Mesenteric fat pad (tissue), 1 donor: ENCODE measurements around the gene BAIAP2L2. TPM values are rescaled to one million over a fixed set of nuclear protein-coding genes. Genes with fewer than 3 reads are reported as not detected.

Experiments used
- DNase-seq: peaks from one replicate; pipeline ENCODE4 v3.0.0-alpha.2; 2020; ENCODE audit warnings: low spot score
- total RNA-seq: library from RNA; stranded (reverse); fragmentation: NEBNext Ultra II Directional; extraction: Animal tissue kit (Norgen Biotek cat#: 25700); gene quantifications from one replicate; pipeline ENCODE4 v1.2.1, GENCODE V29; 2021
- donor health status: DM: yes; HTN: yes; CAD: no.

Gene BAIAP2L2
- total RNA-seq, 1 donor from 2014 or later: 1.8 TPM

DNA sequence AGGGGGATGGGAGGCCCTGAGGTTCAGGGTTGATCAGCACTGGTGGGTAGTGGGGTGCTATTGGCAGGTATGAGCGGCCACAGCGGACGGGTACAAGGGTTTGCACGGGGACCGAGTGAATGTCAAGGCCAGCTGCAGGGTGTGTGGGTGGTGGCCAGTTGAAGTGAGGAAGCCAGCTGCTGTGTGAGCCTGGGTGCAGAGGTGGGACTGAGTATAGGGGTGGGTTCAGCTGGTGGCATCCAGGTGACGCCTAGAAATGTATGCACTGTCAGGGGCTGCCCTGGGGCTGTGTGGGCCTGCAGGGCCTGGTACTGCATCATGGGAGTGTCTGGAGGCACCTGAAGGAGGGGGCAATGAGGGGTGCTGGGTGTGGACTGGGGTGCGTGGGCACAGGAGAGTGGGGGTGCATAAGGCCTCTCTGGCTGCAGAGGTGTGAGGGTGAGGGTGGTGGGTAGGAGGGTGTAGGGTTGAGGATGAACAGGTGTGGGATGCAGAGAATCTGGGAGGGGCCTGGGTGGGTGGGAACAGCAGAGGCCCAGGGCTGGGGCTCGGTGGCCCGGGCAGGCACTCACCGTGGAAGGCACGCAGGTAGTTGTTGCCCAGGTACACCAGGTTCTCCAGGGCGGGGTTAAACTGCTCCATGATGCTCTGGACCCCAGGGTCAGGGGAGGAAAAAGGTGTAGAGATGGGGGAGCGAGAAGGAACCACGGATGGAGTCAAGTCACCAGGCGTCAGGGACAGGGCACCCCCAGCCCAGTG, 1.7 kb downstream of the BAIAP2L2 start:
- DNase-seq: no peak

DNA sequence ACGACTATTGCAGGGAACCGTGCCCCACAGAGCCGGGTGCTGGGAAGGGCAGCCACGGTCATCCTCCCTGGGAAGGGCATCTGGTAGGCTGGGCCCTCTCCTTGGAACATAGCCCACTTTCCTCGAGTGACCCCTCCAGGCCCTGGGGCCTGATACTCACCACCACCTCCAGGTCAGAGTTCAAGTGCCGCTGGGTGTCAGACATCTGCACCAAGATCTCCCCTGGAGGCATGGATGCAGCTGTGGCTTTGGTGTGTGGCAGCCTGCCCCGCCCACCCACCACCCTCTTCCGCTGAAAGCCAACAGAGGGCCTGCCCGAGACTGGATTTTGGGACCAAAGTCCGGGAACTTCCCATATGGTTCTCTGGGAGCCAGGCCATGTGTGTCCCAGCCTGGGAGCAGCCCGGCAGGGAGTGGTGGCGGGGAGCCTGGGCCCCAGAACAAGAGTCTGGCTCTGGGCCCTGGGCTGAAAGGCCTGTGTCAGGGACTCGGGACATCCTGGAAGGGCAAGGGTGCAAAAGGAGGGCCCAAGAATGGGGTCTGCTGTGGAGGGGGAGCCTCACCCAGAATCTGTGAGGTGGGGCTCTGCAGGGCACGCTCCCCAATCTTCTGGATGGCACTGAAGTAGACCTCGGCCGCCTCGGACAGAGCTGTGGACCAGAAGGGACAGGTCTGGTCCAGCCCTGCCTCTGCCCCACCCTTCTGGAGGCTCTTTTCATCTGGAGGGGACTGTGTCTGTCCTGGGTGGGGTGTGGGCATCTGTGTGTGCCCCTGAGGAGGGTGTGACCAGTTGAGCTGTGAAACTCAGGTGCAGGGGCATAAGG, 2.6 kb downstream of the BAIAP2L2 start:
- DNase-seq: no peak

DNA sequence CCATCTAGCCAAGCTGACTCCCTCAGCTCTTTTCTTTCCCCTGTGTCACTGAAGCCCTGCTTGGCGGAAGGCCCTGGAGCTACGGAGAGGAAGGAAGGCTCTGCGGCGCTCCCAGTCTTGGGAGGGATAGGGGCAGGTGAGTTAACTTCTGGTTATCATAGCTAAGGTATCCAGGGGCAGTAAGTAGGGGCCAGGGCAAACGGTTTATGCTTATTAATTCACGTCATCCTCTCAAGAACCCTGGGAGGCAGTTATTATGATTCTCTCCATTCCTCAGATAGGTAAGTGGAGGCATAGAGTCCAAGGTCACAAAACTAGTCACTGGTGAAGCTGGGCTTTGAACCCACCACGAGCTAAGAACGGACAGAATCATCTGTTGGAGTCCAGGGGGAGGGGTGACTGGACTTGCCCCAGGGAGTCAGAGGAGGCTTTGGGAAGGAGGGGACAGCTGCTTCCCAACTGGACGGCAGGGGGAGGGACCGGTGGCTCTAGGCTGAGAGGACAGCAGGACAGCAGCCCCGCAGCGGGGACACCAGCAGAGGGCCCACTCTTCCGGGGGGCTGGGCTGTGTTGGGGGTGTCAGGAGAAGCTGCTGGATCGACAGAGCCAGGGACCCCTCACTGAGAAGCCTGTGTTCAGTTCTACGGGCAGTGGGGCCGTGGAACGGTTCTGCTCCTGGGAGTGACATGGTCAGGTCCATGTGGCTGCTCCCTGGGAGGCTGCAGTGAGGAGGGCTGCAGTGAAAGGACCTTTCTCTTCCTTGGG, 3.5 kb downstream of the BAIAP2L2 start:
- DNase-seq: no peak

DNA sequence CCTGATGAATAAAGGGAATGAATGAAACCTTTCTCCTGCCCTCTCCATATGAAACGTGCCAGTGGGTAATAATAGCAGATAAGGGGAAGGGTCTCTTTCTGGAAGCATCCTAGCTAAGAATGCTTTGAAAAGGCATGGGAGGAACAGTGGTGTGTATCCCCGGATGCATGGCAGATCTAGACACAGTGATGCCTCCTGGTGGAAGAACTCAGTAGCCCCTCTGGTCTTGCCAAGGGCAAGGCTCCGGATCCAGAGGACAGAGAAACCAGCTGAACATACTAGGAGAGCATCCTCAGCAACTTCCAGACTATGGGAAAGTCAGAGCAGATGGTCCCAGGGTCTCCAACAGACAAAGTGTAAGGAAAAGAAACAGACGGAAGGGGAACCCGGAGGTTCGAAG, 6.4 kb downstream of the BAIAP2L2 start:
- no peak for DNase-seq

DNA sequence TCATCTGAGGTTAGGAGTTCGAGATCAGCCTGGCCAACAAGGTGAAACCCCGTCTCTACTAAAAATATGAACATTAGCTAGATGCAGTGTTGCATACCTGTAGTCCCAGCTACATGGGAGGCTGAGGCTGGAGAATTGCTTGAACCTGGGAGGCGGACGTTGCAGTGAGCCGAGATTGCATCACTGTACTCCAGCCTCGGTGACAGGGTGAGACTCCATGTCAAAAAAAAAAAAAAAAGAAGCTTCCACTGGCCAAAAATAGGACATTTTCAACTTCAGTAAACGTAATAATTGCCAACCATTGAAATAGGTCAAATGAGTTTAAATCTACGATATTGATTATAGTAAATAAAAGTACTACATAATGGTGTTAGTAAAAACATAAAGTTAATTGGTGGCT, 6.8 kb downstream of the BAIAP2L2 start:
- no peak for DNase-seq

DNA sequence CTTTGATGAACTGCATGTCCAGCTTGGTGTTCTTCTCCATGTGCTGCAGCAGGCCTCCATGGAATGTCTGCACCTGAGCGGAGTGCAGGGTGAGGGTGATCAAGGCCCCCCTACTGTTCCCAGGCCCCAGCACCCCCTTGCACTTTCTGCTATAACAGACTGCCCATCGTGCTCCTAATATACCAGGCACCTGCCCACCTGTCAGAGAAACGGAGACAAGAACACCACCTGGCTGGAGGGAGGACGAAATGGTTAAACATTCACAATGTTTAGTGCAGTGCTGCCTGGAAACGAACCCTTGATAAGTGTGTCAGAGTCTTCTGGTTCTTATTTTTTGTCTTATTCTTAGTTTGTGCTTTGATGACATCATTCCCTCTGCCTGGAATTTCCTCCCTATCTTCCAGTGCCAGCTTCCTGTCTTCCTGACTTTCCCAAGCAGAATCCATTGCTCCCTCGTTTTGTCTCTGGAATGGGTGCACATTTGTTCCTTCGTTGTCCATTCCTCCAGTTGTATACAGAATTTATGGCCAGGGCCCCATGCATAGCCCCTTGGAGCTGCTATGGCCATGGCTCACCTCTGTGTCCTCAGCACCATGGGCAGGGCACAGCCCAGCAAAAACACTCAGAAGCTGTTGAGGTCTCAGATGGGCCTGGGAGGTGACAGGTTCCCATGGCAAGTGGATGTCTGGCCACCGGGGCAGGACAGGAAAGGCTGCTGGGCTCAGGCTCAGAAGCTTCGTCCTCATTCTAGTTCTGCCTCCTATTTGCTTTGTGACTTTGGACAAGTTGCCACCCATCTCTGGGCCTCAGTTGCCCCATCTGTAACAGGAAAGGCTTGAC, 11.9 kb downstream of the BAIAP2L2 start:
- DNase-seq: no peak

DNA sequence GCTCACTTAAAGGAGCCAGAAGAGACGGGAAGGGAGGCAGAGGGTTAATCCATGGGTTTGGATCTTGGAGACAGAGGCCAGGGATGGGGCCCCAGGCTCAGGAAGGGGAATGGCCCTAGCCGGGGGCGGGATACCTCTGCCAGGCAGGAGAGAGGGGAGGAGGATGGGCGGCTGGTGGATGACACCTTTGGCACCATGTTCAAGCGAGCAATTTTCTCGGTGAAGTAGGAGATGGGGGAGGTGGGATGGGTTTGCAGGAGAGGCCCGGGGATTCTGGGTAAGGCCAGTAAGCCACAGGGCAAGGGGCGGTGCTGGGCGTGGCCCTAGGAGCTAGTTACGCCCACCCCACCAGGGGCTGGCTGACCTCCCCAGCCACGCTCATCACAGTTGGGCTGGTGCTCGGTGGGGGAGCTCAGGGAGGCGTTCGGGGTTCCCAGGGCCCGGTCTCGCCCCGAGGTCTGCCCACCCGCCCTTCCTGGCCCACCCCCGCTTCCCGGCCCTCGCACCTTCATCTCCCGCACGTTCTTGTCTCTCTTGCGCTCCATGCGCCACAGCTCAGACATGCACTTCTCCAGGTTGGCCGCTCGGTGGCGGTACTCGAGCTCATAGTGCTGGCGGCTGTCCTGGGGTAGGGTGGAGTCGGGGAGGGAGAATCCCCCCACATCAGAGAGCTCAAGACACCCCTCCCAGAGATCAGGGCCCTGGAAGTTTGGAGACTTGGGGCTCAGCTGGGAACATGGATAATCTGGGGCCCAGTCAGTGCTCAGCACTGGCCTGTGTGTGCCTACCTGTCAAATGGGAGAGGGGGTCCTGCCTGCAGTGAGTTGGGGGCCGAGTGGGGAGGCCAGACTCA, 12.7 kb downstream of the BAIAP2L2 start:
- no peak for DNase-seq

DNA sequence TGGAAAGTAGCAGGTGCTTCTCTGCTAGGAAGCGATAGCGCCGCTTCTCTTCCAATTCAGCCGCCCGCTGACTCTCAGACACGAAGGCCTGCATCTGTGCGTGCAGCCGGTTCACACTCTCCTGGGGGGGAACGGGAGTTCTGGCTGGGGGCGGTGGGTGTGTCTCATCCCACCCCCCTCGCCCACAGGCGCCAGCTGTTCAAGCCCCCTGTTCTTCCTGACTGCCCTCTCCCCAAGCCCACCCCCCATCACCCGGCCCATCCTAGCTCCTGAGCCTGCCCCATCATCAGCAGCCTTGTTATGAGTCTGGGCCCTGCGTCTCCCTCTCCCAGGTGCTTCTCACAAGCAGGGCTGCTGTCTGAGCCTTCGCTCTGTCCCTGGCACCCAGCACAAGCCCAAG, 13.4 kb downstream of the BAIAP2L2 start:
- no peak for DNase-seq

DNA sequence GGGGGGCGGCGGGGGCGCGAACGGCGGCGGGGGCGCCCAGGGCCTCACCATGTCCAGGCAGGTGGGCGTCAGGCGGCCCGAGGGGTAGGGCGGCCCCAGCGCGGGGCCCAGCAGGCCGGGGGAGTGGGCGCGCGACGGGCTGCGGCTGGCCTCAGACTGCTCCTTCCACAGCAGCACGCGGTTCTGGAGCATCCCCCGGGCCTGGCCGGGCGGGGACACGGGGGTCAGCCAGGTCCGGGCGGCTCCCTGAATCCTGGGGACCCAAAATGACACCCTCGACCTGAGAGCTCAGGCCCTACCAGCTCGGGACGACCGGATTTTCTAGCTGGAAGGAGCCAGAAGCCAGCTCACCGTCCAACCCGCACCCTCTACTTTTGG, 21.0 kb downstream of the BAIAP2L2 start:
- no peak for DNase-seq

DNA sequence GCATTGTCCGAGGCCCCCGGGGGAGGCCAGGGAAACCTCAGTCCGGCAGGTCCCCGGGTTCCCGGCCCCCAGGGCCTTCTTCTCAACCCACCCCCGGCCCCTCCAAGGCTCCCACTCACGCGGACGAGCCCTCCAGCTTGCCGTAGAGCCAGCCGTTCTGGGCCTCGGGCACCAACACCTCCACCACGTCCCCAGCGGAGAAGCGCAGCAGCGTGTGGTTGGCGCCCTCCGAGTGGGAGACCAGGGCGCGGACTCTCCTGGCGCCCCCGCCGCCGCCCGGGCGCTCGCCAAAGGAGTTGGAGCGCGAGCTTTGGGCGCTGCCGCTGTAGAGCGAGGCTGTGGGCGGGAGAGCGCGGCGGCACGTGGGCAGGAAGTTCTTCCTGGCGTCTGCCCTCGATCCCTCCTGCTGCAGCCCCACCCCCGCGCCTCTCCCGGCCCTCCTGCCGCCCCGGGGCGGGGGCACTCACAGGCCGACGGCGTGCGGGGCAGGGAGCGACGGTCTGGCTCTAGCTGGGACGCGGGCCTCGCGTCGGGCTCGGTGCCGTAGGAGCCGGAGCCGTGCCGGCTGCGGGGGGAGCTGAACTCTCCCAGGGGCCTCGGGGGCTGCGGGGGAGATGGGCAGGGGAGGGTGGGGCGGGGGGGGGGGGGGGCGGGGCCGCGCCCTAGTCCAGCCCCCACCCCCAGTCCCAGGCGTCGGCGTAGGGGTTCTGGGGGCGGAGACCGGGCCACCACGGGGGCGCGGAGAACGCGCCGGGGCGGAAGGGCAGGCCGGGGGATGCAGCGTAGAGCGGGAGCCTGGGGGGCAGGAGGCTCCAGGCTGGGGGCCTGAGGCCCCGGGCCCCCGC, 21.6 kb downstream of the BAIAP2L2 start:
- no peak for DNase-seq

DNA sequence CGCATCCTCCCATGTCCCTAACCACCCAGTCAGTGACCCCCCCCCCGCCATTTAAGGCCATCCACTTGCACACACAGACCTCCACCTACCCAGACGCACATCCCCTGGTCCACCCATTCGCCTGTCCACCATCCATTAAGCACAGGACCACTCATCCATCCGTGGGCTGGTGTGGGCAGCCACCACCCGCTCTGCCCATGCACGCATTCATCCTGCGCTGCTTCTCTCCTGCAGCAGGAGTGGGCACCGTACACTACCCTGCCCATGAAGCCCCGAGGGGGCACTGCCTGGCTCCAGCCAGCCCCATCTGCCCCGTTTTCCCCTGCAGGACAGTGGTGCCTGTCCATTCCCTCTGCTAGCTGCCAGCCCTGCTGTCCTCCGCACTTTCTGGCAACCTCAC, 22.6 kb downstream of the BAIAP2L2 start:
- DNase-seq: no peak

DNA sequence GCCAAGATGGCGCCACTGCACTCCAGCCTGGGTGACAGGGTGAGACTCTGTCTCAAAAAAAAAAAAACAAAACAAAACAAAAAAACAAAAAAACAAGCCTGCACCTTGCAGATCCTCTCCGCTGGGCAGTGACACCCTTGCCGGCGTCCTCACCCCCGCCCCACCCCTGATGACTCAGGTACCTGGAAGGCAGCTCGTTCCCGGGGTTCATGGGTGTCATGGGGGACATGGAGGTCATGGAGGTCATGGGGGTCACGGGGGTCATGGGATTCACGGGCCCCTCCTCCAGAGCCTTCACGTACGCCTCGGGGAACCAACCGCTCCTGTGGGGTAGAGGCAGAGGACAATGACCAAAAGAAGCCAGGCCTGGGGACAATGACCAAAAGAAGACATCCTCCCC, 23.5 kb downstream of the BAIAP2L2 start:
- DNase-seq: no peak

DNA sequence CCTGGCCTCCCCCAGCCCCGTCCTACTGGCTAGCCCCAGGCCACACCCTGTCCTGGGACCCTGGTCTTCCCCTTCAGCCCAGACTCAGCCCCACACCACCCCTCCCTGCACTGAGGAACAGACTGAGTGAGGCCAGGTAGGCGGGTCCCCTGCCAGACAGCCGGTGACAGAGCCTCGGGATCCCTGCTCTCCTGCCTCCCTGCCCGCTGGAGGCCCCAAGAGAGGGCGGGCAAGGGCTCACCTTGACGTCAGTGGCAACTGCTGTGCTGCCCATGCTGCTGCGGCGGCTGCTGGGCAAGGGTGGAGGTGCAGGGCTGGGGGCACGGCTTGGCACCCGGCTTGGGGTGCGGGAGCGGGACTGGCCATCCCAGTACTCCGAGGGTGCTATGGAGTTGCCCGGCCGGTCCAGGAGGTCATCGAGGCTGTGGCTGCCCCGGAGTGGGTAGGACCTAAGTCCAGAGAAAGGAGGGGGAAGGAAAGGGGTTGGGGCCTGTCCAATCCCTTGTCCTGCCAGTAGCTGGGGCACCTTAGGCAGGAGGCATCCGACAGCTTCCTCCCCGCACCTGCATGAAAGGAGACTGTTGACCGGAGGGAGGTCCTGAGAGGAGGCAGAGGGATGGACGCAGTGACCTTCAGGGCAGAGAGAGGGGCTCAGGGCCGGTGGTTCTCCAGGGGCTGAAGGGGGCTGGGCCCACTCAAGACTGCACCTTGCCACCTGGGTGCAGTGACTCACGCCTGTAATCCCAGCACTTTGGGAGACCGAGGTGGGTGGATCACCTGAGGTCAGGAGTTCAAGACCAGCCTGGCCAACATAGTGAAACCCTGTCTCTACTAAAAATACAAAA, 24.3 kb downstream of the BAIAP2L2 start:
- no peak for DNase-seq

DNA sequence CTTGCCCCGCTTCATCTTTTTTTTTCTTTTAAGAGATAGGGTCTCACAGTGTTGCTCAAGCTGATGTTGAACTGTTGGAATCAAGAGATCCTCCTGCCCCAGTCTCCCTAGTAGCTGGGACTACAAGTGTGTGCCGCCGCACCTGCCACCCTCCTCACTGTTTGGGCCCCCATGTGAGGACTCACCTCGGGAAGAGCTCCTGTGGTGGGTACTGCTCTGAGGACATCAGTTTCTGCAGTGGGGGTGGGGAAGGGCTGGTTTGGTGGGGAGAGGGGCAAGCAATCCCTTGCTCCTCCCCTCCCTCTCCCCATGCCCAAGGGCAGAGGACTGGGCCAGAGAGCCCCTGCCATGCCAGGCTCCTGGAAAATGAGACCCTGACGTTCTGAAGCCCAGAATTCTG, 25.0 kb downstream of the BAIAP2L2 start:
- no peak for DNase-seq

DNA sequence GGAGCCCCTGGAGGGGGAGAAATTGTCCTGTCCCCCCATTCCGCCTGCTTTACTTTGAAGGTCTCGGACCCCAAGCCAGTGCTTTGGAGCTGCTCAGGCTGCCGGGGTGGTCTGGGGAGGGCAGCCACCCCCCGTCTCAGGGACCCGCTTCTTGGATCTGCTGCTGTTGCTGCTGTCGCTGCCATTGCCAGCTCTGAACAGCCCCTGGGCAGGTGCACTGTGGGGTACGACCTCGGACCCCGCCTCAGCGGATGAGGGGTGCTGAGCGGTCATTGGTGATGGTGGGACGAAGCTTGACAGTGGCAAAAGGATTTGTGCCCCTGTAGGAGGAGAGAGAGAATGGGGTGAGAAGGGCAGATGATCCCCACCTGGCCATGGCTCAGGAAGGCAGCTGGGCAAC, 25.4 kb downstream of the BAIAP2L2 start:
- DNase-seq: no peak

DNA sequence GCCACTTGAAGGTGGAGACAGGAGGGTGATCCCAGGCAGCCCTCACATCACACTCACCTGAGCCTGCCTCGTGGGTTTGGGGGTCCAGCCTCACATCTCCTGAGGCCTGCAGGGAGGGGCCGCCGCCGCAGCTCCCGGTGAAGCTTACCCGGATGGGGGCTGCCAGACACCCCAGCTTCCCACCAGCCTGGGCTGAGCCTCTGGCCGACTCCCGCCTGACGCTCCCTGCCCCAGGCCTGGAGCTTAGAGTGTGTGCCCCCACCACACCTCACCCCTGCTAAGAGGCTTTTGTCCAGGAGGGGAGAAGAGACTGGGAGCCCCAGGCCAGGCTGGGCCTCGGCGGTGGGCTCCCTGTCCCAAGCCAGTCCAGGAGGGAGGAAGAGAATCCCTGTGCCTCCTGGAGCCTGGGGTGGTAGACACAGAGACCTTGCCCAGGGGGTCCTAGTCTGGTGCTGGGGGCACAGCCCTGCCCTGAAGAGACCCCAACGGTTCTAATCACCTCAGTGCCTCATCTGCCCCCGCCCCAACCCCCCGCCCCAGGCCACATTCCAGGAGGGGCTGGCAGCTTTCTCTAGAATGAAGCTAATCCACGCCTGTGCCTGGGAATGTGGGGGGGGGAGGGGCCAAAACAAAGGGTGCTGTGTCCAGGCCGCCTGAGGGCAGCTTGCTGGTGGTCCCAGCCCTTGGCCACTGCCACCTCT, 26.4 kb downstream of the BAIAP2L2 start, which contains the start of gene SLC16A8:
Gene SLC16A8, minus strand, starts transcription at position 254 of the 701 bp plus-strand sequence. CDS start 1,311 bp downstream, outside the sequence.
- DNase-seq: no peak

DNA sequence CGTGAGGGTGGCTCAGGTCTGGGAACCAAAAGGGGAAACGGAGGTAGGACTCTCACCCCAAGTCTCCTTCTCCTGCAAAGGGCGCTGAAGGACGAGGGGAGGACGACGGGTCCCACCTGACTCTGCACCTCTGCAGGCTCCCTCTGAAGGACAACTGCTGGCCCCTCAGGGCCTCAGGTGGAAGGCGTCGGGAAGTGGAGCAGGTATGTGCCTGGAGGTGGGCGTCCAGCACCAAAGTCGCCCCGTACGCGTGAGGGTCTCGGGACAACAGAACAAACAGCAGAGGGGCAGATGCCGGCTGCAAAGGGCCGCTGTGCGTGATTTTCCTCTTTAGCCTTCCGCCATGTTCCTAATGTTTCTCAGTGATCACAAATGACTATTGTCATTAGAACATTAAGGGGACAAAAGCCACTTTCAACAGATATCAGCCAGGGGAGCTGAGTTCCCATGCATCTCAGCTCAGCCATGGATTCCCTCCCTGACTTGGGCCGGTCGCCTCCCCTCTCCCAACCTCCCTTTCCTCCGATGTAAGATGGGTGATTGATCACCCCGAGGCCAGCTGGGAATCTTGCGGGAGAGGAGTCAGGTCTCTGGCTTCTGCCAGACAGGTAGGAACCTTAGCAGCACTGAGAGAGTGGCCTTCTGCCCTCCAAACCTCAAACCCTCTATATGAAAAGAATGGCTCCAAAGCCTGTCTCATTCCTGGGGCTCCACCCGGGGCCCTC, 27.3 kb downstream of the BAIAP2L2 start:
- no peak for DNase-seq
